ENCODE results near the gene NELFA.

DNA sequence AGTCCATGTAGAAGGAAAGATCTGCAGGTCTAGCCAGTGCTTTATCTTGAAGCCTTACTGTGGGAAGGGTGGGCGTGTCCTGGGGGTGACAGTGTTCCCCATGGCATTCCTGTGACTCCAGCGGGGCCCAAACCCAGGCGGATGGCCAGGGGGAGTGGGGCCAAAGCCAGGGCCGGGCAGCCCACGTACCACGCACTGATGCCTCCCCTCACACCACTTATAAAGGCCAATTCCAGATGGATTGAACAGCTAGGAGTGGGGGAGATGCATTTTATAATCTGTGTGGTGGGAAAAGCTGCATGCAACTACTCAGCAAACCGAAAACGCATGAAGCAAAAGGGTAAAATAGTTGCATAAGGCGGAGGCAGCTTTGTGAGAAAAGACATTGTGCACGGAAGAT is 36.4 kb downstream of the NELFA start:
- TF ChIP-seq, protein P1, sequence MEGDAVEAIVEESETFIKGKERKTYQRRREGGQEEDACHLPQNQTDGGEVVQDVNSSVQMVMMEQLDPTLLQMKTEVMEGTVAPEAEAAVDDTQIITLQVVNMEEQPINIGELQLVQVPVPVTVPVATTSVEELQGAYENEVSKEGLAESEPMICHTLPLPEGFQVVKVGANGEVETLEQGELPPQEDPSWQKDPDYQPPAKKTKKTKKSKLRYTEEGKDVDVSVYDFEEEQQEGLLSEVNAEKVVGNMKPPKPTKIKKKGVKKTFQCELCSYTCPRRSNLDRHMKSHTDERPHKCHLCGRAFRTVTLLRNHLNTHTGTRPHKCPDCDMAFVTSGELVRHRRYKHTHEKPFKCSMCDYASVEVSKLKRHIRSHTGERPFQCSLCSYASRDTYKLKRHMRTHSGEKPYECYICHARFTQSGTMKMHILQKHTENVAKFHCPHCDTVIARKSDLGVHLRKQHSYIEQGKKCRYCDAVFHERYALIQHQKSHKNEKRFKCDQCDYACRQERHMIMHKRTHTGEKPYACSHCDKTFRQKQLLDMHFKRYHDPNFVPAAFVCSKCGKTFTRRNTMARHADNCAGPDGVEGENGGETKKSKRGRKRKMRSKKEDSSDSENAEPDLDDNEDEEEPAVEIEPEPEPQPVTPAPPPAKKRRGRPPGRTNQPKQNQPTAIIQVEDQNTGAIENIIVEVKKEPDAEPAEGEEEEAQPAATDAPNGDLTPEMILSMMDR (IDR thresholded peaks at IDR 0.05; ENCODE audit: low read depth, low read length): no peak
- no peak for TF ChIP-seq EZH2phosphoT487 (IDR thresholded peaks at IDR 0.05; ENCODE audit: low read depth)

All from OCI-LY3 (cell line).